ENCODE measurements around the gene COPB2. TPM values are rescaled to one million over a fixed set of nuclear protein-coding genes. Genes with fewer than 3 reads are reported as not detected.

The COPB2 gene
- total RNA-seq, 1 experiment from 2014 or later: 119 TPM

DNA sequence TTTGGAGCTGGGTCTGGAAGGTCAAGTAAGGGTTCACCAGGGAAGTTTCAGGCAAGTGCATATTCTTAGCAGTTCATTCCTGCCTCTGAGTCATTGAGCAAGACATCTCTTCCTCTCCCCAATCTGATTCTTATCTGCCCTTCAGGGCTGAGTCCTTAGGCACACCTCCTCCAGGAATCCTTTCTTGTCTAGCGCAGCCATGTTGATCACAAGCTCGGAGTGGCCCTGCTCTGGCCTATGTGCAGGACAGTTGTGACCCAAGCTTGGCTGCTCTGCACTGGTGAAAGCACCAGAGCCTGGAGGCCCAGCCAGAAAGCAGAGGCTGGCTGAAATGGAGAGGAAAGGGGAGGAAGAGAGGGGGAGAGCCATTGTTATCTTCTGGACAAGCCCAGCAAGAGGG is 76.5 kb downstream of the COPB2 start:
- peaks cover 10% of the 10 kb centered on the region; the same call in 1 of the 2 replicates for H3K79me2 ChIP-seq (ENCODE audit: insufficient read depth, low read length)
- BruUV-seq (replicated peaks): no TSS peak
- H3K9ac ChIP-seq (ENCODE audit: low read length): peak overlapping the region; percentile 71
- ChIA-PET CTCF (interaction anchor here (1.6 to 2.8 kb wide), 3 partner anchors 16 to 397 kb away, joined by 4 to 10 read pairs (median 6); no protein-coding TSS in a partner anchor), POLR2A (interaction anchor here (15.9 kb wide), 1 partner anchor 12 kb away, joined by 198 read pairs; no protein-coding TSS in a partner anchor), RAD21 (ENCODE audit: low non-redundant PET in 1 of 2, low total read pairs in 2 of 2, uncharacterized antibody in 2 of 2, unreplicated experiment in 2 of 2) (interaction anchor here in 1 of 2 experiments (1.0 kb wide), 1 partner anchor 11 kb away, joined by 3 read pairs; no protein-coding TSS in a partner anchor)
- H3K4me2 ChIP-seq (ENCODE audit: low read length): peak overlapping the region; percentile 67
- no peak overlapping the region for H2AFZ ChIP-seq (ENCODE audit: low read depth, low read length, poor library complexity, severe bottlenecking)
- H3K4me1 ChIP-seq (ENCODE audit: control insufficient read depth in 1 of 2, insufficient read depth in 2 of 2, low read length in 2 of 2): peaks cover 80 to 97% of the 10 kb centered on the region in 2 experiments
- intact Hi-C loops (cut with micrococcal nuclease): loop anchor here (10.0 kb wide), 1 partner anchor 718 kb away; the partner anchor contains the start of gene CEP70
- H3K27me3 ChIP-seq (ENCODE audit: insufficient read depth, low read length): no peaks in the 10 kb centered on the region
- ATAC-seq: peak; percentile 25
- H3K4me3 ChIP-seq (replicated peaks in 1 of 2; ENCODE audit: low read depth in 1 of 2, low read length in 2 of 2): peak overlapping the region in 1 of 2 experiments; percentile 23; a peak in 2 of 4 replicates
- H3K9me2 ChIP-seq (ENCODE audit: insufficient read depth): no peaks in the 10 kb centered on the region
- no peak for DNase-seq (ENCODE audit: low read depth, low spot score)
- peak overlapping the region; percentile 99 for H3K27ac ChIP-seq (ENCODE audit: low read depth, low read length)
- H4K20me1 ChIP-seq (ENCODE audit: insufficient read depth): no peaks in the 10 kb centered on the region
- H3K9me3 ChIP-seq (ENCODE audit: control insufficient read depth in 1 of 2, insufficient read depth in 1 of 2, low read depth in 1 of 2, low read length in 2 of 2): no peaks in the 10 kb centered on the region
- no peaks in the 10 kb centered on the region for H3K36me3 ChIP-seq (ENCODE audit: control insufficient read depth in 1 of 2, insufficient read depth in 2 of 2, low read length in 2 of 2)
- TF ChIP-seq EGR1 (IDR thresholded peaks at IDR 0.05; ENCODE audit: low read depth) (no peak), YY1 (IDR thresholded peaks at IDR 0.05; ENCODE audit: extremely low read depth, insufficient replicate concordance, low read depth, low read length) (peak; percentile 67), CEBPB (IDR thresholded peaks at IDR 0.05; ENCODE audit: low read depth) (no peak), ZNF274 (IDR thresholded peaks at IDR 0.05; ENCODE audit: low read depth, low read length) (no peak)

DNA sequence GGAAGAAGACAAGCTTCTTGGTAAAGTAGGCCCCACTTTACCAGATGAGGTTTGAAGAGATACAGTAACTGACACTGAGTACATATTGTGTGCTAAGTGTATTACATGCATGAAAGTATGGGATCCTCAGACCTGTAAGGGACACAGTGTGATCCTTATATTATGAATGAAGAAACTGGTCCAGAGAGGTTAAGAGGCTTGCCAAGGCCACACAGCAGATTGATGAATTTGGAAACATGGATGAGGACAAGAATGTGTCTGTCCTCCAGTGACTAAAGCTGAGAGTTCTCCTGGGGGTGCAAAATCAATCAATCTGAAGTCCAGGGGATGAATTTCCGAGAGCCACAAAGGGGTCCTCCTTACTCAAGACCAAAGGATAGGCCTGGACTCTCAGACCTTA is 77.0 kb downstream of the COPB2 start:
- Histone ChIP-seq H4K20me1 (ENCODE audit: insufficient read depth) (no peaks in the 10 kb centered on the region), H3K4me3 (replicated peaks in 1 of 2; ENCODE audit: low read depth in 1 of 2, low read length in 2 of 2) (no peak overlapping the region), H3K36me3 (ENCODE audit: control insufficient read depth in 1 of 2, insufficient read depth in 2 of 2, low read length in 2 of 2) (no peaks in the 10 kb centered on the region), H3K79me2 (ENCODE audit: insufficient read depth, low read length) (peaks cover 10% of the 10 kb centered on the region; the same call in 1 of the 2 replicates), H3K4me1 (ENCODE audit: control insufficient read depth in 1 of 2, insufficient read depth in 2 of 2, low read length in 2 of 2) (peaks cover 82 to 97% of the 10 kb centered on the region in 2 experiments), H3K9me3 (ENCODE audit: control insufficient read depth in 1 of 2, insufficient read depth in 1 of 2, low read depth in 1 of 2, low read length in 2 of 2) (no peaks in the 10 kb centered on the region), H2AFZ (ENCODE audit: low read depth, low read length, poor library complexity, severe bottlenecking) (no peak overlapping the region), H3K27ac (ENCODE audit: low read depth, low read length) (peak overlapping the region; percentile 99), H3K9me2 (ENCODE audit: insufficient read depth) (no peaks in the 10 kb centered on the region), H3K27me3 (ENCODE audit: insufficient read depth, low read length) (no peaks in the 10 kb centered on the region), H3K4me2 (ENCODE audit: low read length) (peak overlapping the region; percentile 67), H3K9ac (ENCODE audit: low read length) (peak overlapping the region; percentile 71)
- ChIA-PET RAD21 (ENCODE audit: low non-redundant PET in 1 of 2, low total read pairs in 2 of 2, uncharacterized antibody in 2 of 2, unreplicated experiment in 2 of 2) (interaction anchor here in 1 of 2 experiments (1.0 kb wide), 1 partner anchor 10 kb away, joined by 3 read pairs; no protein-coding TSS in a partner anchor), POLR2A (interaction anchor here (15.9 kb wide), 1 partner anchor 11 kb away, joined by 198 read pairs; no protein-coding TSS in a partner anchor), CTCF (interaction anchor here (2.8 kb wide), 1 partner anchor 17 kb away, joined by 10 read pairs; no protein-coding TSS in a partner anchor)
- ATAC-seq (no peak), DNase-seq (ENCODE audit: low read depth, low spot score) (no peak)
- TF ChIP-seq ZFX (IDR thresholded peaks at IDR 0.05) (peak; percentile 50; the same call in 1 of the 2 replicates), SRF (IDR thresholded peaks at IDR 0.05; ENCODE audit: low read depth) (no peak), SIN3A (IDR thresholded peaks at IDR 0.05; ENCODE audit: low read depth) (no peak)
- BruUV-seq (replicated peaks): no TSS peak
- intact Hi-C loops (cut with micrococcal nuclease): loop anchor here (10.0 kb wide), 1 partner anchor 718 kb away; the partner anchor contains the start of gene CEP70
